ENCODE results near the gene STRN3.
A peak's percentile ranks its signal among the peaks of the same experiment; 100 is the strongest.

STRN3 gene

DNA sequence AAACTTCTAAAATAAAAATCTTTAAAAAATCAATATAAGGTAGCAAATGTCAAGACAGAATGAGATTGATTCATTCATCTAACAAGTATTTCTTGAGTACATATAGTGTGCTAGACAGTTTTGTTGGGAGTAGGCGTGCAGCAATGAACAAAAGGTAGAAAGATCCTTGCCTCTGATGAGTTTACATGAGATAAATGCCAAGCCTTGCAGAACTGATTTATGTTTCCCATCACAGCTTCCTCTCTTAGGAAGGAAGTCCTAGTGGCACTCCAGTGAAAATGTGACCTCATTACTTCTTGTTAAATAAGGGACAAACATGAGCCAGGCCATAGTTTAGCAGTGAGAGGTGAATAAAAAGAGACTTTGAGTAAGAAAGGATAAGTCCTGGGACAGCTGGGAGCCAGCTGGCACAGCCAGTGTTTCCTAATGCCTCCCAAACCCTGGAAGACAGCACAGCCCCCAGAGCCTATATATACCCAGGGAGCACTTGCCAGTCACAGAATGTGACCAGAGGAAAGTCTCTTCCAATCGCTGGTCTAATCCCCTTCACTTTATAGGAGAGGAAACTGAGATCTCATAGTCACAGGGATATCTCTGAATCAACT, 156.5 kb downstream of the STRN3 start:
- DNase-seq, result peak; percentile 9 to 22

DNA sequence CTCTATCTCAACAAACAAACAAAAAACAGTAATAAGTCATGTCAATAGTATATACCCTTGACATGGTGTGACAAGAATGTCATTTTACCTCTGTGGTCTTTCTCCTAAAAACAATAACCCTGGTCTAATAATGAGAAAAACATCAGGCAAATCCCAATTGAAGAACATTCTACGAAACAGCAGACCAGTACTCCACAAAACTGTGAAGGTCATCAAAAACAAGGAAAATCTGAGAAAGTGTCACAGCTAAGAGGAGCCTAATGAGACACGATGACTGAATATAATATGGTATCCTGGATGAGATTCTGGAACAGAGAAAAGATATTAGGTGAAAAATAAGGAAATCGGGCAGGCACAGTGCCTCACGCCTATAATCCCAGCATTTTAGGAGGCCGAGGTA, 157.4 kb downstream of the STRN3 start:
- DNase-seq, result no peak

DNA sequence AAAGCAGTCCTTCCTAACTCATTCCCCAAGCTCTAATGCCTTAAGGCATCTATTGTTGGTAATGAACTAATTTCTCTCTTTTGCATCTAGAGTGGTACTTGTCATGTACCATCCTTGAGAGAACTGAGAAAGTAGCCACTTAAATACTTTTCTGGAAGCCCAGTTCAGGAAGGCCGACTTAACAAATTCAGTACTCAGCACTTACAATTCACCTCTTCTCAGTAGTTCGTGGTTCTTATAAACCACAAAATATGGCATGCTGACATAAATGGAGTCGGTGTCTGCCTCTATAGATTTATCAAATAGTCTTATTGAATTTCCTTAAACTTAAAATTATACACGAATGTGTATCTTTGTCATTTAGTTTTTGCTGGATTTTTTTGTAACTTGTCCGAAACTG, 161.2 kb downstream of the STRN3 start:
- DNase-seq, result no peak

GRCh38 chr14:30861200-30861599, 165.0 kb downstream of the STRN3 start:
- DNase-seq, result peak in 1 of 2 donors; percentile 58

GRCh38 chr14:30855345-30856037, 170.7 kb downstream of the STRN3 start:
- DNase-seq, result no peak

- DNase-seq, result no peak
Observed at GRCh38 chr14:30854492-30854891, 171.7 kb downstream of the STRN3 start.

DNA sequence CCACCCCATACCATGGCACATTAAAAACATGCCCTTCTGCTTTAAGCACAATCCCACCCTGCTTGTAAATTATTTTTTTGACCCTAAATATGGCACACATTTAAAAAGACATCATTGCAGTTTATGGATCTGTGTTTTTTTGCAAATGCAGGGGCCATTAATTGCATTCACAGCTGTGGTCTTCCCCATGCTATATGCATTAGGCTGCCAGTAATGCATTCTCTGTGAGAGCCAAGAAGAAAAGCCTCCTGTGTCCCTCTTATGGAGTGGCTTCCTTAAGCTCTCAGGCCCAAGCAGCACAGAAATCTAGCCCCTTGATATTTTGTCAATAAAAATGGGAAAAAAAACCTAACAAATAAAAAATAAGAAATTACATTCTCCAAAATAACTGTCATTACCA, 172.2 kb downstream of the STRN3 start:
- DNase-seq, result no peak

DNA sequence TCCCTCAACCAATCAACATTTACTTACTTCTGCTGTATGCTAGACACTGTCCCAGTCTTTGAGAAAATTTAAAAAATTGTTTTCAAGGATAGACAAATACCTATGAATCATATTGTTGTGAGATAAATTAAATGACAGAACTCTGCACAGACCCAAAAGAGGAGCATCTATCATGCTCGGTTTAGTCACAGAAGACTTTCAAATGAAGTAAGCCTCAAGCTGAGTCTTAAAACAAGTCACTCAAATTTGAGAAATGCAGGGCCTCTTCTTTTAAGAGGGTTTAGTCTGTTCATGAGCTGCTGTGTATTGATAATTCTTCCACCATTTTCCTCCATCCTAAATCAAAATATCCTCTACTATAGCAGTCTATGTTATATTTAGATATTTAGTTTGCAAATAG, 176.2 kb downstream of the STRN3 start:
- no peak for DNase-seq

DNA sequence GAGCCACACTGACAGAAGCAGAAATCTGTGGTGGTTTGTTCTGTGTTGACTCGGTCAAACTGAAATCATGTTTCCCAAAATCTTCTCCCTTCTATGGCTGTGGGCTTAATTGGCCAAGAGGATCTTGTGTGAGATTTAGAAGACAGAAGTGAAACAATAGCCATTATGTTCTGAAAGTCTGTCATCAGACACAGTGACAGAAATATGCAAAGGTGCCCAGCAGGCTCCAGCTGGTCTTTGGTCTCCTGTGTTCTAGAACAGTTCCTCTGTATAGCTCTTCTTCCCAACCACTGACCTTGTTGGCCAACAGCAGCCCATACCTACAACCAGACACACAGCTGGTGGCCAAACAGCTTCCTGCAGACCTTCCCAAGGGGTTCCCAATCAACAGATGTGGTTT, 176.8 kb downstream of the STRN3 start:
- DNase-seq, result peak; percentile 55 to 62

GRCh38 chr14:30848449-30849240, 177.5 kb downstream of the STRN3 start:
- peak; percentile 54 to 76 for DNase-seq
